CD4-positive, alpha-beta T cell treated with Interleukin-1 beta for 1 hour (primary cell): ENCODE measurements around the gene BTNL8.
"Not testable (repeated sequence)": the region's sequence is repeated elsewhere in the genome, so short reads cannot be mapped to it uniquely, and the experiment has no call there.

Experiments used
- DNase-seq, 2 donors: peaks; one replicate each; pipeline ENCODE4 v3.0.0-alpha.2; 2020 to 2022

The BTNL8 gene

DNA sequence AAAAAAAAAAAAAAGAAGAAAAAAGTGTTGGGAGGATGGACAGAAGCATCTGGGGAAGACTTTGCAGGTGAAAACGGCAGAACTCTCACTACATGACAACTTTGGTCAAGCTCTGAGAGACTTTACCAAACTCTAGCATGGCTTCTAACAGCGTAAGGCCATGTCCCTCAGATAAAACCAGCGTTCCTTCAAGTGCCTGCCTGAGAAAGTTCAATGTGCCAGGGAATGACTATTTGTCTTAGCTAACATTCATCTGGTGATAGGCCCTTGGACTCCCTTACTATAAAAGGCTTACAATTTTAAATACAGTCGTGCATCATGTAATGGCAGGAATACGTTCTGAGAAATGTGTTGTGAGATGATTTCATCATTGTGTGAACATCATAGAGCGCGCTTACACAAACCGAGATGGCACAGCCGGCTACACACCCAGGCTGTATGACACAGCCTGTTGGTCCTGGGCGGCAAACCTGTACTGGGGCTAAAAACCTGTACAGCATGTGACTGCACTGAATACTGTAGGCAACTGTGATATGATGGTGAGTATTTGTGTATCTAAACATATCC, 23.0 kb upstream of the BTNL8 start:
- DNase-seq = no peak

DNA sequence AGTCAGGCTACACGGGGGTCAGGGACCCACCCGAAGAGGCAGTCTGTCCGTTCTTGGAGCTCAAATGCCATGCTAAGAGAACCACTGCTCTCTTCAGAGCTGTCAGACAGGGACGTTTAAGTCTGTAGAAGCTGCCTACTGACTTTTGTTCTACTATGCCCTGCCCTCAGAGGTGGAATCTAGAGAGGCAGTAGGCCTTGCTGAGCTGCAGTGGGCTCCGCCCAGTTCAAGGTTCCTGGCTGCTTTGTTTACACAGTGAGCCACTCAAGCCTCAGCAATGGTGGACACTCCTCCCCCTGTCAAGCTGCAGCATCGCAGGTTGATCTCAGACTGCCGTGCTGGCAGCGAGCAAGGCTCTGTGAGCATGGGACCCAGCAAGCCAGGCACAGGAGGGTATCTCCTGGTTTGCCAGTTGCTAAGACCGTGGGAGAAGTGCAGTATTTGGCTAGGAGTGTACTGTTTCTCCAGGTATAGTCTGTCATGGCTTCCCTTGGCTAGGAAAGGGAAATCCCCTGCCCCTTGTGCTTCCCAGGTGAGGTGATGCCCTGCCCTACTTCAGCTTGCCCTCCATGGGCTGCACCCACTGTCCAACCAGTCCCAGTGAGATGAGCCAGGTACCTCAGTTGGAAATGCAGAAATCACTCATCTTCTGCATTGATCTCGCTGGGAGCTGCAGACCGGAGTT, 13.0 kb upstream of the BTNL8 start:
- not testable (repeated sequence) for DNase-seq

DNA sequence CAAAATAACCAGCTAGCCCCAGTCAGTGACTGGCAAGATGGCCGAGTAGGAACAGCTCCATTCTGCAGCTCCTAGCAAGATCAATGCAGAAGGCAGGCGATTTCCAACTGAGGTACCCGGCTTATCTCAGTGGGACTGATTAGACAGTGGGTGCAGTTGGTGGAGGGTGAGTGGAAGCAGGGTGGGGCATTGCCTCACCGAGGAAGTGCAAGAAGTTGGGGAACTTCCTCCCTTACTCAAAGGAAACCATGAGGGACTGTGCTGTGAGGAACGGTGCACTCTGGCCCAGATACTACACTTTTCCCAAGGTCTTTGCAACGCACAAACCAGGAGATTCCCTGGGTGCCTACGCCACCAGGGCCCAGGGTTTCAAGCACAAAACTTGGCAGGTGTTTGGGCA, 9.6 kb upstream of the BTNL8 start:
- DNase-seq = no peak

DNA sequence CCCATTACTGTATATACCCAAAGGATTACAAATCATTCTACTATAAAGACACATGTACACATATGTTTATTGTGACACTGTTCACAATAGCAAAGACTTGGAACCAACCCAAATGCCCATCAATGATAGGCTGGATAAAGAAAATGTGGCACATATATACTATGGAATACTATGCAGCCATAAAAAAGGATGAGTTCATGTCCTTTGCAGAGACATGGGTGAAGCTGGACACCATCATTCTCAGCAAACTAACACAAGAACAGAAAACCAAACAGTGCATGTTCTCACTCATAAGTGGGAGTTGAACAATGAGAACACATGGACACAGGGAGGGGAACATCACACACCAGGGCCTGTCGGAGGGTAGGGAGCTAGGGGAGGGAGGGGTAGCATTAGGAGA, 3.6 kb upstream of the BTNL8 start:
- not testable (repeated sequence) for DNase-seq

GRCh38 chr5:180900178-180900577, 1.2 kb downstream of the BTNL8 start:
- no peak for DNase-seq

GRCh38 chr5:180901319-180902009, 2.5 kb downstream of the BTNL8 start:
- no peak for DNase-seq

DNA sequence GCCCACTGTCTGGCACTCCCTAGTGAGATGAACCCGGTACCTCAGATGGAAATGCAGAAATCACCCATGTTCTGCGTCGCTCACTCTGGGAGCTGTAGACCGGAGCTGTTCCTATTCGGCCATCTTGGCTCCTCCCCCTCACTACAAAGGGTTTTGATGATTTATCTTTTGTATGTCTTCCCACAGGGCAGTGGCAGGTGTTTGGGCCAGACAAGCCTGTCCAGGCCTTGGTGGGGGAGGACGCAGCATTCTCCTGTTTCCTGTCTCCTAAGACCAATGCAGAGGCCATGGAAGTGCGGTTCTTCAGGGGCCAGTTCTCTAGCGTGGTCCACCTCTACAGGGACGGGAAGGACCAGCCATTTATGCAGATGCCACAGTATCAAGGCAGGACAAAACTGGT, 9.4 kb downstream of the BTNL8 start:
- no peak for DNase-seq

DNA sequence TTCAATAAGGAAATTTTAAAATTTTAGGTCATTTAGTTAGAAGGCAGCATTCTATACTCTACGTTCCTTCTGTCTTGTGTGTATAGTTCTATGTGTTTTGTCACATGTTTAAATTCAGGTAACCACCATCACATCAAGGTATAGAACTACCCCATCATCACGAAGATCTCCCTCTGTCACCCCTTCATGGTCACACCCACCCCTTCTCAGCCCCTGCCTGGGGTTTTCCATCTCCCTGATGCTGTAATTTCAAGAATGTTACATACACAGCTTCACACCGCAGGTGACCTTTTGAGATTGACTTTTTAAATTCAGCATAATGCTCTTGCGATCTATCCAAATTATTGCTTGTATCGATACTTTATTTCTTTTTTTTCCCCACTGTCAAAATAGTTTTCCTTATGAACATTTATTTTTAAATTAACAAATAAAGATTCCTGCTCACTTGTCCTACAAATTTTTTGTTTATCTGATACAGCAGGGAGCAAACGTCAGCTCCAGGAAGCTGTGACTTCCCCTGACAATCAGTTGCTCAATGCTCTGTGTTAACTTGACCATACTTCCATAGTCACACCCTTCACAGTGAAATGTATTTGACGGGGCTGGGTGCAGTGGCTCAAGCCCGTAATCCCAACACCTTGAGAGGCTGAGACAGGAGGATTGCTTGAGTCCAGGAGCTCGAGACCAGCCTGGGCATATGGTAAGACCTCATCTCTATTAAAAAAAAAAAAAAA, 10.2 kb downstream of the BTNL8 start:
- no peak for DNase-seq

- no peak for DNase-seq
Measured at GRCh38 chr5:180909782-180910181, 10.8 kb downstream of the BTNL8 start.

- DNase-seq = no peak
Measured at GRCh38 chr5:180910182-180910581, 11.2 kb downstream of the BTNL8 start.

- no peak for DNase-seq
Measured at GRCh38 chr5:180910735-180911134, 11.8 kb downstream of the BTNL8 start.

DNA sequence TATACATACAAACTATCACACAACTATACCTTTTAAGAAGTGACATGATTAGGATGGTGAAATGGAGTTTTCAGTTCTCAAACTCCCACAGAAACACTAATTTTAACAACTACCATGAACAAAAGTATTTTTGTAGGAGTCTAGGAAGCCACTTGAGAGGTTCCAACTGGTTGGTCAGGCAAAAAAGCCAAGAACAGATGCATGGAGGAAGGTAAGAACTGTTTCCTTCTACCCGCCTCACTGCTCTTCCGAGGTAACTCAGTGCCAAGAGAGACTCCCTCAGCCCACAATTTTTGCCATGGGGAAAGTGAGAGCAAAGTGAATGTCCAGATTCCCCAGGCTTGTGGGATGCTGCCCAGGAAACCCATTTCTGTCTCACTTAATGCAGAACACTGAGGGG, 15.7 kb downstream of the BTNL8 start:
- no peak for DNase-seq

- no peak for DNase-seq
Measured at GRCh38 chr5:180915924-180916323, 17.0 kb downstream of the BTNL8 start.

DNA sequence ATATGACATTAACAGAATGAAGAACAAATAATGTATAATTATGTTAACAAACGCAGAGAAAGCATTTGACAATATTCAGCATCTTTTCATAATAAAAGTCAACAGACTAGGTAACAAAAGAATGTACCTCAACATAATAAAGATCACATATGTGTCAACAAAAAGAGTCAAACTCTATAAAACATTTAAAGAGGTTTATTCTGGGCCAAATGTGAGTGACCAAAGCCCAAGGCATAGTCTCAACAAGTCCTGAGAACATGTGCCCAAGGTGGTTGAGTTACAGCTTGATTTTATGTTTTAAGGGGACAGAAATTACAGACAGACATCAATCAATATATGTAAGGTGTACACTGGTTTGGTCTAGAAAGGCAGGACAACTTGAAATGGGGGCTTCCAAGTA, 19.4 kb downstream of the BTNL8 start:
- no peak for DNase-seq

DNA sequence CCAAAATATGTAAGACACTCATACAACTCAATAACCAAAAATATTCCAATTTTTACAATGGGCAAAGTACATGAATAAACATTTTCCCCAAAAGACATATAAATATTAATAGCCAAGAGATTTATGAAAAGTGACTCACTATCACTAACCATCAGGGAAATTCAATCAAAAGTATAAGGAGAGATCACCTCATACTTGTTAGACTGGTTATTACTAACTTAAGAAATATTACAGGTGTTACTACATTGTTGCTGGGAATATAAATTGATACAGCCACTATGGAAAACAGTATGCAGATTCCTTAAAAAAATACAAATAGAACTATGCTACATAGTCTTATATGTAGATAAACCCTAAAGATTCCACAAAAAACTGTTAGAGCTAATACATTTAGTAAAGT, 21.8 kb downstream of the BTNL8 start:
- no peak for DNase-seq

GRCh38 chr5:180922932-180923331, 24.0 kb downstream of the BTNL8 start:
- DNase-seq = no peak

DNA sequence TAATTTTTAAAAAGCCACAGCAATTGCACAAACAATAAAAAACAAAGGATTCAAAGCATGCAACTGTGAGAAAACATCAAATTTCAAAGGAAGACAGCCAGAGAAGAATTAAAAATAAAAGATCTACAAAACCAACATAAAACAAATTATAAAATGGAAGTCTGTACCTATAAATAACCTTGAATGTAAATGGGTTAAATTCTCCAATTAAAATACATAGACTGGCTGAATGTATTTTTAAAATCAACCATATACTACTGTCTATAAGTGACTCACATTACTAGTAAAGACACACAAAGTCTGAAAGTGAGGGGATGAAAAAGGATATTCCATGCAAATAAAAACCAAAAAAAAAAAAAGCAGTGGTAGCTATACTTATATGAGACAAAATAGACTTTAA, 33.7 kb downstream of the BTNL8 start:
- DNase-seq = no peak

- DNase-seq = no peak
Measured at GRCh38 chr5:180935203-180935602, 36.2 kb downstream of the BTNL8 start.

- no peak for DNase-seq
Measured at GRCh38 chr5:180938294-180938693, 39.3 kb downstream of the BTNL8 start.

DNA sequence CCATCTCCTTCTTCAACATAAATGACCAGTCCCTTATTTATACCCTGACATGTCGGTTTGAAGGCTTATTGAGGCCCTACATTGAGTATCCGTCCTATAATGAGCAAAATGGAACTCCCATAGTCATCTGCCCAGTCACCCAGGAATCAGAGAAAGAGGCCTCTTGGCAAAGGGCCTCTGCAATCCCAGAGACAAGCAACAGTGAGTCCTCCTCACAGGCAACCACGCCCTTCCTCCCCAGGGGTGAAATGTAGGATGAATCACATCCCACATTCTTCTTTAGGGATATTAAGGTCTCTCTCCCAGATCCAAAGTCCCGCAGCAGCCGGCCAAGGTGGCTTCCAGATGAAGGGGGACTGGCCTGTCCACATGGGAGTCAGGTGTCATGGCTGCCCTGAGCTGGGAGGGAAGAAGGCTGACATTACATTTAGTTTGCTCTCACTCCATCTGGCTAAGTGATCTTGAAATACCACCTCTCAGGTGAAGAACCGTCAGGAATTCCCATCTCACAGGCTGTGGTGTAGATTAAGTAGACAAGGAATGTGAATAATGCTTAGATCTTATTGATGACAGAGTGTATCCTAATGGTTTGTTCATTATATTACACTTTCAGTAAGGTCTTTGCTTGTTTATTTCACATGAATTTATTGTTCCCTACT, 51.5 kb downstream of the BTNL8 start:
- DNase-seq = no peak

DNA sequence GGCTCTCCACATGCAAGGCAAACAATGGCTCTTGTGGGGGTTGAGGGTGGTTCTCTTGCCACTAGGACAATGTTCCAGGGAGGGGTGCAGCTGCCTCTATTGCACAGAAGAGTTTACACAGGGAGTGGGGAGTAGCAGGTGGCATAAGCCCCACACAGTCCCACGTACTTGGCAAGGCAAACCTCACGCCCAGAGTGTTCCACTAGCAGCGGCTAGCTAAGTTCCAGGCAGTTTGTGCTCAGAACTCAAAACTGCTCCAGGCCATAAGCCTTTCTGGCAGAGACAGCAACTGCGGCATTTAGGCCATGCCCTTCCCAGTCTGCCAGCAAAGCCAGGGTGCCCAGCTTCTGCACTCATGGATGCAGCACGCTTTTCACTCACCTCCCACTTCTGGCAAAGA, 60.7 kb downstream of the BTNL8 start:
- no peak for DNase-seq

GRCh38 chr5:180960209-180960608, 61.2 kb downstream of the BTNL8 start:
- no peak for DNase-seq

DNA sequence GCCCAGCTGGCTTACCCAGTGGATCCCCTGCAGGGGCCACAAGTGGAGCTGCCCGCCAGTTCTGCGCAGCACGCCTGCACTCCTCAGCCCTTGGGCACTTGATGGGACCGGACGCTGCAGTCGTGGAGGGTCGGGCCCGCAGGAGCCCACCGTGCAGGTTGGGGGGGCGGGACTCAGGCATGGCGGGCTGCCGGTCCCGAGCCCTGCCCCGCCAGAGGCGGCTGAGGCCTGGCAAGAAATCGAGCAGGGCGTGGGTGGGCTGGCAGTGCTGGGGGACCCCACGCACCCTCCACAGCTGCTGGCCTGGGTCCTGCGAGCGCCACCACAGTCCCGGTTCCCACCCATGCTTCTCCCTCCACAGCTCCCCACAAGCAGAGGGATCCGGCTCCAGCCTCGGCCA, 70.4 kb downstream of the BTNL8 start:
- no peak for DNase-seq
